ENCODE measurements around the gene QARS1.

DNA sequence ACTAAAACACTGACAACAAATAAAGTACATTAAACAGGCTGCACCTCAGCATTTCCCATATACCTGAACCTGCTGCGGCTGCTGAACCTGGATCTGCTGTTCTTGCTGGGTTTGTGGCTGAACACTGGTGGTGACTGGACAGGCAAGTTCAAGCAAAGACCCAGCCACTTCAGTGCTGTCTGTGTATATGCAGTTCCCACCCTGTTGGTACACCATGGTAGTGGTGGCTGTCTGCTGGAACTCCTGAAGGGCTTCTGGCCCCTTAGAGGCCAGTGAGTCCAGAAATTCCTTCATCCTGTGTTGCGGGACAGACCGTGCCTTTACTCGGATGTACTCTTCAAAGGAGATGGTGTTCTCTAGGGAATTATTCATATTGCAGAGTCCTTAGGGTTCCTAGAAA lies 27.9 kb downstream of the QARS1 start:
- TF ChIP-seq, protein P1, sequence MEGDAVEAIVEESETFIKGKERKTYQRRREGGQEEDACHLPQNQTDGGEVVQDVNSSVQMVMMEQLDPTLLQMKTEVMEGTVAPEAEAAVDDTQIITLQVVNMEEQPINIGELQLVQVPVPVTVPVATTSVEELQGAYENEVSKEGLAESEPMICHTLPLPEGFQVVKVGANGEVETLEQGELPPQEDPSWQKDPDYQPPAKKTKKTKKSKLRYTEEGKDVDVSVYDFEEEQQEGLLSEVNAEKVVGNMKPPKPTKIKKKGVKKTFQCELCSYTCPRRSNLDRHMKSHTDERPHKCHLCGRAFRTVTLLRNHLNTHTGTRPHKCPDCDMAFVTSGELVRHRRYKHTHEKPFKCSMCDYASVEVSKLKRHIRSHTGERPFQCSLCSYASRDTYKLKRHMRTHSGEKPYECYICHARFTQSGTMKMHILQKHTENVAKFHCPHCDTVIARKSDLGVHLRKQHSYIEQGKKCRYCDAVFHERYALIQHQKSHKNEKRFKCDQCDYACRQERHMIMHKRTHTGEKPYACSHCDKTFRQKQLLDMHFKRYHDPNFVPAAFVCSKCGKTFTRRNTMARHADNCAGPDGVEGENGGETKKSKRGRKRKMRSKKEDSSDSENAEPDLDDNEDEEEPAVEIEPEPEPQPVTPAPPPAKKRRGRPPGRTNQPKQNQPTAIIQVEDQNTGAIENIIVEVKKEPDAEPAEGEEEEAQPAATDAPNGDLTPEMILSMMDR (conservative IDR thresholded peaks at IDR 0.05), result no peak
- TF ChIP-seq ZFX (IDR thresholded peaks at IDR 0.05), result no peak

Measured in C4-2B (cell line).